NCI-H1436 treated with DMSO at 0.1 percent for 48 hours (cell line): ENCODE measurements around the gene RPL21.
"Not testable (repeated sequence)": the region's sequence is repeated elsewhere in the genome, so short reads cannot be mapped to it uniquely, and the experiment has no call there.

Source experiments
- DNase-seq: peaks from one replicate; lab custom pipeline; 2025; lab: John Stamatoyannopoulos, UW

RPL21 gene

GRCh38 chr13:27251166-27252091, at the start of gene RPL21:
TSS of gene RPL21 (plus strand) at chr13:27251558. CDS start at chr13:27253777, 2,219 bp downstream.
- peak; percentile 65 for DNase-seq

GRCh38 chr13:27201661-27202060, 49.7 kb upstream of the RPL21 start:
- DNase-seq: no peak

- DNase-seq: no peak
These were observed 48.2 kb upstream of the RPL21 start for GRCh38 chr13:27203186-27203585.

GRCh38 chr13:27203854-27204253, 47.5 kb upstream of the RPL21 start:
- no peak for DNase-seq

- DNase-seq: no peak
These were observed 42.8 kb upstream of the RPL21 start for GRCh38 chr13:27208514-27208913.

GRCh38 chr13:27211271-27211670, 40.1 kb upstream of the RPL21 start:
- no peak for DNase-seq

GRCh38 chr13:27211771-27212364, 39.5 kb upstream of the RPL21 start:
- no peak for DNase-seq

GRCh38 chr13:27213386-27213785, 38.0 kb upstream of the RPL21 start:
- DNase-seq: not testable (repeated sequence)

GRCh38 chr13:27217791-27218190, 33.6 kb upstream of the RPL21 start:
- DNase-seq: not testable (repeated sequence)

GRCh38 chr13:27218861-27219260, 32.5 kb upstream of the RPL21 start:
- DNase-seq: not testable (repeated sequence)

- DNase-seq: no peak
These were observed 31.7 kb upstream of the RPL21 start for GRCh38 chr13:27219611-27220010.

GRCh38 chr13:27222100-27222499, 29.3 kb upstream of the RPL21 start:
- DNase-seq: not testable (repeated sequence)

- no peak for DNase-seq
These were observed 24.4 kb upstream of the RPL21 start for GRCh38 chr13:27226991-27227390.

GRCh38 chr13:27228131-27228530, 23.2 kb upstream of the RPL21 start:
- no peak for DNase-seq

GRCh38 chr13:27229642-27230041, 21.7 kb upstream of the RPL21 start:
- no peak for DNase-seq

GRCh38 chr13:27233964-27234363, 17.4 kb upstream of the RPL21 start:
- no peak for DNase-seq

GRCh38 chr13:27236478-27236877, 14.9 kb upstream of the RPL21 start:
- DNase-seq: no peak

- DNase-seq: no peak
These were observed 8.7 kb upstream of the RPL21 start for GRCh38 chr13:27242702-27243101.

- DNase-seq: no peak
These were observed 5.7 kb upstream of the RPL21 start for GRCh38 chr13:27245610-27246009.

GRCh38 chr13:27250833-27251165, 559 bp upstream of the RPL21 start:
- DNase-seq: no peak

GRCh38 chr13:27252467-27252866, 1.1 kb downstream of the RPL21 start:
- DNase-seq: no peak

GRCh38 chr13:27257233-27257568, 5.8 kb downstream of the RPL21 start:
- DNase-seq: no peak

- no peak for DNase-seq
These were observed 6.4 kb downstream of the RPL21 start for GRCh38 chr13:27257648-27258253.
